HG03196 (cell line): ENCODE measurements around the gene B4GALT6.
"Not testable (repeated sequence)": the region's sequence is repeated elsewhere in the genome, so short reads cannot be mapped to it uniquely, and the experiment has no call there.

Source experiments
- ATAC-seq: cut with Tn5 transposase; IDR thresholded peaks from one replicate; pipeline ENCODE4 v1.9.1; 2021; ENCODE audit not compliant: unreplicated experiment

B4GALT6 gene, protein sequence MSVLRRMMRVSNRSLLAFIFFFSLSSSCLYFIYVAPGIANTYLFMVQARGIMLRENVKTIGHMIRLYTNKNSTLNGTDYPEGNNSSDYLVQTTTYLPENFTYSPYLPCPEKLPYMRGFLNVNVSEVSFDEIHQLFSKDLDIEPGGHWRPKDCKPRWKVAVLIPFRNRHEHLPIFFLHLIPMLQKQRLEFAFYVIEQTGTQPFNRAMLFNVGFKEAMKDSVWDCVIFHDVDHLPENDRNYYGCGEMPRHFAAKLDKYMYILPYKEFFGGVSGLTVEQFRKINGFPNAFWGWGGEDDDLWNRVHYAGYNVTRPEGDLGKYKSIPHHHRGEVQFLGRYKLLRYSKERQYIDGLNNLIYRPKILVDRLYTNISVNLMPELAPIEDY

DNA sequence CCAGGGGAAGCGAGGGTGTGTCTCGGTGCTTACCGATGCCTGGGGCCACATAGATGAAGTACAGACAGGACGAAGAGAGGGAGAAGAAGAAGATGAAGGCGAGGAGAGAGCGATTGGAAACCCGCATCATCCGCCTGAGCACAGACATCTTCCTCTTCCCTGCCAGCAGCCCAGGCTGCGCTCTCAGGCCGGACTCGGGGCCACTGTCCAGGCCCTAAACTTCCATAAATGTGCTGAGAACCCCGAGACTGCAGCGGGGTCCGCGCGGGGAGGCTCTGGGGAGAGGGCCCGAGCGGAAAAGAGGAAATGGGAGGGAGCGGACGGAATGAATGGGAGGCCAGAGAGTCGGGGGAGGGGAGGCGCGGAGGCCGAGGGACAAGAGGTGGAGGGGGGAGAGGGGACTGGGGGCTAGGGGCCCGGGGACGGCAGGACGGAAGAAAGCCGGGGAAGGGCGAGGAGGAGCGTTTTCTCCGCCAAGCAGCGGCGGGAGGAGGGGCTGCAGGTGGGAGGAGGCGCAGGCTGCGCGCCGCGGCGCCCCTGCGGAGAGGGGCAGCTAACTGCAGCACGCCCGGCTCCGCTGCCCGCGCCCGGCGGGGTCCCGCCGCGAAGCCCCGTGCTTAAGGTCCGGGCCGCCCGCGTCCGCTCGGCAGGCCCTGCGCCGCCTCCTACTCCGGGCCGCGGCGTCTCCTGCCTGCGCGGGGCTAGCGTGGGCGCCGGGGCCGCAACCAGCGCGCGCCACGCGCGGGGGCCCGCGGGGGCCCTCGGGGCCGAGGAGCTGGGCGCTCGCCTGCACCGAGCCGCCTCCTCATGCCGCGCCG, at the start of gene B4GALT6:
B4GALT6 (minus strand) TSS at position 303 of the 818 bp plus-strand sequence; CDS start at position 148, 155 bp downstream.
- peak; percentile 34 for ATAC-seq

DNA sequence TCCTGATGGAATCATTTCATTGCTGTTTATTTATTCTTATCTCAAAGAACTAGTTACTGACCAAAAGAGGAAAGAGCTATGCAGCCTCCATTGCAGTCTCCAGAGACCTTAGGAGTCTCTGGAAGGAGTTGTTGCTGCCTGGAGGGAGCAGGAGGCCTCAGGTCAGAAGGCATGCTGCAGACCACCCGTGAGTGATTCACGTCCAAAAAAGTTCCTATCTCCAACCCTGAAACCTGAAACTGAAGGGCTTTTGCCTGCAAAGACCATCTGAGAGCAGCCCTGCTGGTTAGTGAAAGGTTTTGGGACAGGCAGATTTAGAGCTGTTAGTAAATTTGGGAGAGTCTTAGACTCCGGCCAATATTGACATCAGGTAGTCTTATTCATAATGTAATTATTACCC, 47.2 kb upstream of the B4GALT6 start:
- ATAC-seq: no peak

DNA sequence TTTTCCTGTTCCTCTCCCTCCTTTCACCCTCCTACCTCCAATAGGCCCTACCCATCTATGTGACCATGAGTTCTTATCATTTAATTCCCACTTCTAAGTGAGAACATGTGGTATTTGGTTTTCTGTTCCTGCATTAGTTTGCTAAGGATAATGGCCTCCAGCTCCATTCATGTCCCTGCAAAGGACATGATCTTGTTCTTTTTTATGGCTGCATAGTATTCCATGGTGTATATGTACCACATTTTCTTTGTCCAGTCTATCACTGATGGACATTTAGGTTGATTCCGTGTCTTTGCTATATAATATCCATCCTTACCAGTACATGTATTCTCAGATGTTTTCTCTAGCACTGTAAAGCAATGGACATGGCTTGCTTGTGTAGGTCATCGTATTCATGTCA, 44.8 kb upstream of the B4GALT6 start:
- ATAC-seq: not testable (repeated sequence)

DNA sequence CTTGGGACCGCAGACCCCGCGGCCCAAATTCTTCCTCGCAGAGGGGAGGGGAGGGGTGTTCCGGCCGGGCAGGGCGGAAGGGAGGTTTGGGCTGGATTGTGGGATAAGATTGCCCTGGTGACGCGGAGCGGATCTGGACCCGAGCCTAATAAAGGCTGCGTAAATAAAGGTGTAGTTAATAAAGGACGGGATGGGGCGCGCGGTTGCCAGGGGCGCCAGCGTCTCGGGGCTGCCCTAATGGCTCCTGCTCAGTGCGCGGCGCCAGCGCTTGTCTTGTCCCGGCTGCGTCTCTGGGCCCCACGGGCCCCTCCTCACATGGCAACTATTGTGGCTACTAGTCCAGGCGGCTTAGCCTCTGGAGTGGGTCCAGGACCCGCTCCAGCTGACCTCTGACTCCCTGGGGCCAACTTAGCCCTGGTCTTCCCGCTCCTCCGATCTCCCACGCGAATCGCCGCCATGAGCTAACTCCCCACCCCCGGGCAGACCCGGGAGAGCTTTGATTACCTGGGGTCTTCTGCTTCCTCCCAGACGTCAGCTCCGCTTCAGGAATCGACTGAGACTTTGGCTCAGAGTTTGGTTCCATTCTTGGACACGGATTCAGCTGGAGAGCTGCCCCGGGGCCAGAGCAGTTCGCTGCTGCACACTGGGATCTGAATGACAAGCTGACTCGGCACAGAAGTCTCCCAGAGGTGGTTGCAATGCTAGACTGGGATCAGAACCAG, 39.8 kb upstream of the B4GALT6 start:
- no peak for ATAC-seq

DNA sequence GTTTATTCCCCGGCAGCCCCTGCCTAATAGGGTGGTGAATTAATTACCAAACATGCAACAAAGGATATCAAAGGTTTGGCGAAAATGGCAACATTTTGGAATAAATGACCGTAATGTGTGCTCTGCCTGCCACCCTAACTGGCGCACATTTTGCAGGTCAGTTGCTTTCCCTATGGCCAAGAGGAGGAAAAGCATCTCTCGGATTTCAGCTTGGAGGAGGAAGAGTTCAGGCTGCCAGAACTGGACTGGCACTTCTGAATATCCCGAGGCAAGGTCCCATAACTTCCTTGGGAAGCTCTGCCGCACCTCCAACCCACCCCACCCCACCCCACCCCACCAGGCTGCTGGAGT, 39.2 kb upstream of the B4GALT6 start:
- ATAC-seq: no peak

DNA sequence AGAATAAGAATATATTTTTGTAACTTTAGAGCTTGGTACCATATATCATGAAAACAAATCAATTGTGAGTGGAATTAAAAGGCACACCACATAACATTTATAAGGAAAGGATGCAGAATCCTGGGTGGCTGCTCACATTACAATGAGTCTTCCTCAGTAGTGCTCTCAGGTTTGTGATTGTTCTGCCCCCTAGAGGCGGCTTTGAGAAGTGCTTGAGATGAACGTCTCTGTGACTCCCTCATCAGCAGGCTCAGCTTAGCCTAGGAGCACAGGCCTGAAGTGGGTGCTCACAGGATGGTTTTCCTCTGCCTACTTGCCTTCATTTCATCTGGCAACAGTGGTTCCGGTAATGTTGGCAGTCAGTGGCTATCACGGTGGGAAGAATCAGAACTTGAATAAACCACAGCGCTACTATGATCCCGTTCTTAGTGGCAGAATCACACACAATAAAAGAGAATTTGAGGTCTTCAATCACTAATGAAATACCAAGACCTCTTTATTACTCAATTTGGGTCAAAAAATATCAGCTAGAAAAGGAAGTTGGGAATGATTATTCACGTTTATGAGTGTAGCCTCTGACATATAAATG, 38.1 kb upstream of the B4GALT6 start:
- ATAC-seq: peak; percentile 93

DNA sequence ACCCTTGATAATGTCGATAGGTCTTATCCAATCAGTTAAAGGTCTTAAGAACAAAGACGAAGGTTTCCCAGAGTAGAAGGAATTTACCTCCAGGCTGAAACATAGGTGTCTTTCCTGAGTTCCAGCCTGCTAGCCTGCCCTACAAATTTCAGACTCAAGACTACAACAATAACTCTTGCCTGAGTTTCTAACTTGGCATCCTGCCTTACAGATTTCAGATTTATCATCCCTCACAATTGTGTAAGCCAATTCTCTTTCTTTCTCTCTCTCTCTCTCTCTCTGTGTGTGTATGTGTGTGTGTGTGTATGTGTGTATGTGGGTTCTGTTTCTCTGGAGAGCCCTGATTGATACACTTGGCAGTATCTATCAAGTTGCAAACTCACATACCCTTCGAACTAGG, 37.2 kb upstream of the B4GALT6 start:
- no peak for ATAC-seq

DNA sequence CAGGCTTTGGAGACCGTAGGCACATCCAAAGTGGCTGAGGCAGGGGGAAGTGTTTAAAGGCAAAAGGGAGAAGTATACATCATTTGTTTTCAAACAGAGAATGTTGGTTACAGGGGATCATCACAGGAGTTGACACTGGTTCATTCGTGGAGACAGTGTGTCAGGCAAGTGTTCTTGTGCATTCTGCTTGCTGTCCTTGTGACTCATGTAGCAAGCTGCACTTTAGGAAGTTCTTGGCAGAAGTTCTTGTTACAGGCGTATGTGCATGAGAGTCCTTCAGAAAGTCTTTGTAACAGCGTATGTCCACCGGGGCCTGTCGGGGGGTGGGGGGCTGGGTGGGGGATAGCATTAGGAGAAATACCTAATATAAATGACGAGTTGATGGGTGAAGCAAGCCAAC, 36.5 kb upstream of the B4GALT6 start:
- ATAC-seq: no peak

DNA sequence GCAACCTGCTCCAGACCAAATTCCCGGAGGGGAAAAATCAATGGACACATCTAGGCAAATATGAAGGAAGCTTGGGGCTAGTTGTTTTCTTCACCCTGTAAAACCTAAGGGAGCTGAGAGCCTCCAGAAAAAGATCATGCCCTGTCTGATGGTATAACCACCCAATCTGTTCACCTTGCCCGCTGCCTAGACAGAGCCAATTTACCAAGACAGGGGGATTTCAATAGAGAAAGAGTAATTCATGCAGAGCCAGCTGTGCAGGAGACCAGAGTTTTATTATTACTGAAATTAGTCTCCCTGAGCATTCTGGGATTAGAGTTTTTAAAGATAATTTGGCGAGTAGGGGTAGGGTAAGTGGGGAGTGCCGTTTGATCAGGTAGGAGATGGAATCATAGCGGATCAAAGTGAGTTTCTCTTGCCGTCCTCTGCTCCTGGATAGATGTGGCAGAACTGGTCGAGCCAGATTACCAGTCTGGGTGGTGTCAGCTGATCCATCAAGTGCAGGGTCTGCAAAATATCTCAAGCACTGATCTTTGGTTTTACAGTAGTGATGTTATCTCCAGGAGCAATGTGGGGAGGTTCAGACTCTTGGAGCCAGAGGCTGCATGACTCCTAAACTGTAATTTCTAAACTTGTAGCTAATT, 35.1 kb upstream of the B4GALT6 start:
- ATAC-seq: no peak

DNA sequence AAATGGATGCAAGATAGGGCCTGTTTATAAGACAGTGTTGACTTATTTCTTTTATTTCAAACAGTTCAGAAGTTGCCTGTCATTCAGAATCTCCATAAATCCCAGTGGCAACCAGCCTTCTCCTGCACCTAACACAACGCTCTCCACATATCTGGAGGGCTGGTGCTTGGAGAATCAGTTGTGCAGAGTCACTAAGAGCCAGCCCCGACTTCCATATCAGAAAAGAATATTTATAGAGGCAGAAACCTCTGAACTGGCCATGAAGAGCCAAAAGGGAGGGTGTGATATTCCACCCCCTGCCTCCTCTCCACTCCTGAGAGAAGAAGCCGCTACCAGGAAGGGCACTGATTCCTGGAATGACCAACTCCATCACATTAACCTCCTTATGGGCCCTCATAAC, 34.0 kb upstream of the B4GALT6 start:
- ATAC-seq: no peak

DNA sequence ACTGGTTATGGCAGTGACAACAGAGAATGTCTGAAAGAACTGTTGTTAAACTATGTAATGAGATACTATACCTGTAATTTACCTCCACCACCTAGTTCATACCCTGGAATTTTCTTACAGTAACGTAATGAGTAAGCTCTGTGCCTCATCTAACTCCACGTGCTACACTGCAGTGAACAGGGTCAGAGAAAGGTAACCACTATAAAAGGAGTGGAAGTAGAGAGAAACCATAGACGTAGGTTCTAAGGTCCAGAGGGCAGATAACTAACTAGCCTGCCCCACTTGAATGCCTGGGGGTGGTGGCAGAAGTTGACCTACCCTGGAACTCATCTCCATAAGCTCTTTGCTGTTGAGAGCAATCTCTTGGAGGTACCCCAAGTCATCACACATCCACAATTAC, 32.0 kb upstream of the B4GALT6 start:
- ATAC-seq: no peak

DNA sequence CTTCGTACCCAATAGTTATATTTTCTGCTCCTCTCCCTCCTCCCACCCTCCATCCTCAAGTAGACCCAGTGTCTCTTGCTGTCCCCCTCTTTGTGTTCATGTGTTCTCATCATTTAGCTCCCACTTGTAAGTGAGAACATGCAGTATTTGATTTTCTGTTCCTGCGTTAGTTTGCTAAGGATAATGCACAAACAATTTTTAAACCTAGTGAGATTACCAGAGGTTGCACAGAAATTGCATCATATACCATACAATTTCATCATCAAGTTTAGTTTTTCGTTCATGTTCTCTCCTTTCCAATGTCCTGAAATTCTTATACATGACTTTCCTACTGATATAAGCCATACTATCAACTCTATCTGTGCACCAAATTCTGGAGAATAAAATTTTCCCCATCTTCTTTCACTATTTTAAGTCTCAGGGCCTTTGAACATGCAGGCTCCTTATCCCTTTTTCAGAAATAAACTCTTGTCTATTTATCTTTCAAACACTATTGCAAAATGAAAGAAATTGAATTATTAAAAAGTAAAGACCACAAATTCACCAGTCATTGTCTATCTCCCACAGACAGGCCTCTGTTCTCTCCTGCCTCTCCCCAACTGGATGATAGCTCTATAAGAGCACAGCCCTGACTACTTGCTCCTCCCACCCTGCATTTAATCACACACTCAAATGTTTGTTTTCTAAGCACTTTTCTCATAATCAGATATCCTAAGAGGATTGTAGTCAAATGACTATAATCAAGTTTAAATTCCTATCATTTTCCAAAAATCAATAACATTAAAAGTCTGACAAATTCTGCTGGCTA, 27.2 kb upstream of the B4GALT6 start:
- no peak for ATAC-seq

DNA sequence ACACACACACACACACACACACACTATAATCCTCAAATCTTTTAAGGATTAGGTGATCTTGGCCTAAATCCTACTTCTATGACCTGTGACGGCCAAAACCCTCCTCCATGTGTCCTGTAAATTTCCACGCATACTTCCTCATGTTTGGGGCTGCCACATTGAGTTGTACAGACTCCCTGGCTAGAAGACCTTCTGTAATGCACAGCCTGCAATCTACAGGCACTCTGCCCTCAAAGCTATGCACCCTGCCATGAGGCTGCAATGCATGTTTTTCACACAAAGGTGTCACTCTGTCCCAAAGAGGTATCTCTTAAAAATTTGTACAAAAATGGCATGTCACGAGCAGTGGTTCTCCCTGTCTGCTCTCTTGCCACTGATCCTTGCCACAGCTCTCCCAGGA, 26.4 kb upstream of the B4GALT6 start:
- no peak for ATAC-seq

DNA sequence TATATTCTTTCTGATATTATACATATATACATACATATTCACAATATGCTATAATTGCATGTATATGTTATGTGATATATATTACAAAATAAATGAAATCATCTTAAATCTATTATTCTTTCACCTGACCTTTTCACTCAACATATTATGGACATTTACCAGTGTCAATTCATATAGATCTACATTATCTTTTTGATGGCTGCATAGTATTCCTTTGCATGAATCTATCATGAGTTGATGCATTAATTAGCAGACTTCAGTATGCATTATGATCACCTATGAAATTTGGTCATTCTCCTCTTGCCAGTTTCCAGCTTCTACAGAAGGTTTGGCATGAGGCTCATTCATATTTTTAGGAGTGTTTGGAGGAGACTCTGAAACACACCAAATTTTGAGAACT, 23.4 kb upstream of the B4GALT6 start:
- ATAC-seq: no peak

DNA sequence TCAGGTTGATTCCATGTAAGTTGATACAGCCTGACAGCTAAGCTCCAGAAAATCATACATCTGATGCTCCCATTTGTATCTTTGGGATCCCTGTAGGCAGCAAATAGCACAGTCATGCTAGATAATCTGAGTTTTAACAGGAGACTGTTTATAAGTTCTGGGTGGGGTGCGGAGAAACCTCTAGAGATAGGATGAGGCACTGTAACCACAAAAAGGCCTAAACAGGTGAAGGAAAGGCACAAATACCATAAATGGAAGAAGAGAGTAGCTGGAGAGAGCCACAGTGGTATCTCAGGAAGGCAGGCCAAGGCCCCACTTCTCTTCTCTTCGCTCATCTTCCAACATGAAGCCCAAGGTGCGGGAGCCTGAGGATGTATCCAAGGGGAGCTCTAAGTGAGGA, 18.1 kb upstream of the B4GALT6 start:
- ATAC-seq: no peak

DNA sequence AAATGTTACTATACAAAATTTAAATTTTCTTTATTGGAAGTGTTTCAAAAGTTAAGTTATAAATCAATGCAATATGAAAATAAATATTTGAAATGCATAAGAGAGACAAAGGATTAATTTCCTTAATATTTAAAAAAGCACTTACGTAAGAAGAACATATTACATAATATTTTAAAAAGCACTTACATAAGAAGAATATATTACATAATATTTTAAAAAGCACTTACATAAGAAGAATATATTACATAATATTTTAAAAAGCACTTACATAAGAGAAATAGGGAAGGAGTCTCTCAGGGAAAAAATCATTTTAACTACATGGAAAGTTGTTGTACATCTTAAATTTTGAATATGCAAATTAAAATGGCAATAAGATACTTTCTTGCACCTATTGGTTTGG, 17.4 kb upstream of the B4GALT6 start:
- no peak for ATAC-seq

DNA sequence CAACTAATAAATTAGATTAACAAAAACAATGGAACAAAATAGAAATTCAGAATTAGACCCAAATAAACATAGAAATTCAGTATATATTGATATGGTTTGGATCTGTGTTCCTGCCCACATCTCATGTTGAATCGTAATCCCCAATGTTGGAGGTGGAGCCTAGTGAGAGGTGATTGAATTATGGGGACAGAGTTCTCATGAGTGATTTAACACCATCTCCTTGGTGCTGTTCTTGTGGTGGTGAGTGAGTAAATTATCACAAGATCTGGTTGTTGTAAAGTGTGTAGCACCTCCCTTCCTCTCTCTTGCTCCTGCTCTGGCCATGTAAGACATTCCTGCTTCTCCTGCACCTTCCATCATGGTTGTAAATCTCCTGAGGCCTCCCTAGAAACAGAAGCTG, 16.6 kb upstream of the B4GALT6 start:
- no peak for ATAC-seq

DNA sequence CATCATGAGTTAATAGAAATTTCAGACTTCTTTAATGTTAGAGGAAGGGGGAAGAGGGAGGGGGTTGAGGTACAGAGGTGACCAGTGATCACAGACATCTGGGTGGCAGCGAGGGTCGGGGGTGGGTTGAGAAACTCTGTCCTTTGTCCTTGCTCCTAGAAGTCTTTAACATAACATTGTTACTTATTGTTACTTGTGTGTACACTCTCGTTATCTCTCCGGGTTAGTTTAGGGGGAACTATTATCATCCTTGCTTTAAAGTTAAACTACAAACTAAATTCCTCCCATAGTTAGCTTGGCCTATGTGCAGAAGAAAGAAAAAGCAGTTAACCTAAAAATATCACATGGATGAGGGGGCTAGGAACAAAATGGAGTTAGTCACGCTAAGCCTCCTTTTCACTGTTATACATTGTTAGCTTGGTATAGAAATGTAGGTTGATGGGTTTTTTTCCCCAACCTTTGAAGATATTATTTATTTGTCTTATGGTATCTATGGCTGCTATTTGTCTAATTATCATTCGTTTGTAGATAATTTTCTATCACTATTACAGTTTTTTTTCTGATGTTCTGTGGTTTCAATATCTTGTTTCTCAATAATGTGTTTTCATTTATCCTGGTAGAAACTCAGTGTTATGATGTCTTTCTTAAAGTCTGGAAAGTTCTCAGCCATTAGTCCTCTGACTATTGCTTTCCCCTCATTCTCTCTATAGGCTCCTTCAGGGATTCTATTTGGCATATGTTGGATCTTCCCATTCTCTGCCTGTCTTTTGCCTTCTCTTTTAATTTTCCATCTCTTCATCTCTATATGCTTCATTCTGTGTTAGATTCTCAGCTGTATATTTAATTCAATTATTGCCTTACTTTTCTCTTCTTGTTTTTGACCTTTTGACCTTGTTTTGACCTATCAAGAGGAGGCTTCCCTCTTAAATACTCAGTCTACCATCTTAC, 13.2 kb upstream of the B4GALT6 start:
- ATAC-seq: no peak

DNA sequence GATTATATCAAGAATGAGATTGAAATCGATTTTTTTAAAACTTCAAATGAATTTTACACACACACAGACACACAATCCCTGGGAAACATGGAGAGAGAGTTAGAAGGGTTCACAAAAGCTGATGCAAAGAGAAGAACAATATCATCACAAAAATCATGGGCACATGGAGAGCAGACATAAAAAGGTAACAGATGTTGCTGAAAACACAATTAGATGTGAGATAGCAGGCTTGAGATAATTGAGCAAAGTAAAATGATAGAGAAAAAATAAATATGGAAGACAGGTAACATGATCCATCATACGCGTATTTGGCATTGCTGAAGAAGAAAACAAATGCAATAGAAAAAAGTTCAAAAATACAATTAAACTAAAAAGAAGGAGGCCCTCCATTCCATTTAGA, 11.6 kb upstream of the B4GALT6 start:
- no peak for ATAC-seq
